Stimulated activated CD4-positive, alpha-beta T cell treated with anti-CD3 and anti-CD28 coated beads, Interleukin-4, amount 100 ng/mL, for 4 hours (primary cell): ENCODE measurements around the gene LRRC9.
A peak's percentile ranks its signal among the peaks of the same experiment; 100 is the strongest.
"Not testable (repeated sequence)": the region's sequence is repeated elsewhere in the genome, so short reads cannot be mapped to it uniquely, and the experiment has no call there.

ENCODE experiments used
- DNase-seq, 2 experiments: peaks; one replicate each; pipeline ENCODE4 v3.0.0-alpha.2; 2020

LRRC9 gene

DNA sequence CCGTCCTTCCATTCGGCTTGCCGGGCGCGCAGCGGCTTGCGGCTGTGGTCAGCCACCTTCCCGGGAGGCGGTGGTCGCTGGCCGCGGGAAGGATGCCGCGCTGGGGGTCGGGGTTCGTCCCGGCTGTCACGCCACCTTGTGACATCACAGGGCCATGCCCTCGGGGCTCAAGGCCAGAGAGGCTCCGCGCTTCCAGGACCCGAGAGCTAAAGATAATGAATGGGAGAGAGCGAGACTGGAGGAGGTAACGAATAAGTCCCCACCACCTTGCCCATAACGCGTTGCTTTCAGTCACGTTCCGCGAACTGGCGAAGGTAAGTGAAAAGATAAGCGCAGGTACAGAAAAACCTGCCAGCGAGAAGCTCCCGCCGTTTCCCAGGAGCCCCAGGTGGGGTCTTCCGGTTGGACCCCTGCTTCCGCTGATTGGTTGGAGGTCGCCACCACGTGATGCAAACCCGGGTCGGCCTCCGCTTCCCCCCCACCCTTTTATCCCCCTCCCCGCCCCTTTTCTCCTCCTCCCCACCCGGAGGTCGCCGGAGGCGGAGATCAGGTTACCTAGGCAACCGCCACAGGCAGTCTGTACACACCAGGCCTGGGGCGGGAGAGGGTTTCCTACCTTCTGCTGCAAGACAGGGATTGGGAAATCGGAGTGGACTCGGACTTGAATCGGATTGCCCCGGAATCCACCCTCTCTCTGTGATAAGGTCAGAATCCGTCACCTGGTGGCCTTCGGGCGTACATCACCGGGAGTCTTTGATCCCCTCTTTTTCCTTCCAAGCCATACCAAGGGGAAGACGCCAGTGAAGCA, at the start of gene LRRC9:
TSS of gene LRRC9 (plus strand) at position 575 of the 808 bp plus-strand sequence.
- peak; percentile 11 to 19 for DNase-seq

DNA sequence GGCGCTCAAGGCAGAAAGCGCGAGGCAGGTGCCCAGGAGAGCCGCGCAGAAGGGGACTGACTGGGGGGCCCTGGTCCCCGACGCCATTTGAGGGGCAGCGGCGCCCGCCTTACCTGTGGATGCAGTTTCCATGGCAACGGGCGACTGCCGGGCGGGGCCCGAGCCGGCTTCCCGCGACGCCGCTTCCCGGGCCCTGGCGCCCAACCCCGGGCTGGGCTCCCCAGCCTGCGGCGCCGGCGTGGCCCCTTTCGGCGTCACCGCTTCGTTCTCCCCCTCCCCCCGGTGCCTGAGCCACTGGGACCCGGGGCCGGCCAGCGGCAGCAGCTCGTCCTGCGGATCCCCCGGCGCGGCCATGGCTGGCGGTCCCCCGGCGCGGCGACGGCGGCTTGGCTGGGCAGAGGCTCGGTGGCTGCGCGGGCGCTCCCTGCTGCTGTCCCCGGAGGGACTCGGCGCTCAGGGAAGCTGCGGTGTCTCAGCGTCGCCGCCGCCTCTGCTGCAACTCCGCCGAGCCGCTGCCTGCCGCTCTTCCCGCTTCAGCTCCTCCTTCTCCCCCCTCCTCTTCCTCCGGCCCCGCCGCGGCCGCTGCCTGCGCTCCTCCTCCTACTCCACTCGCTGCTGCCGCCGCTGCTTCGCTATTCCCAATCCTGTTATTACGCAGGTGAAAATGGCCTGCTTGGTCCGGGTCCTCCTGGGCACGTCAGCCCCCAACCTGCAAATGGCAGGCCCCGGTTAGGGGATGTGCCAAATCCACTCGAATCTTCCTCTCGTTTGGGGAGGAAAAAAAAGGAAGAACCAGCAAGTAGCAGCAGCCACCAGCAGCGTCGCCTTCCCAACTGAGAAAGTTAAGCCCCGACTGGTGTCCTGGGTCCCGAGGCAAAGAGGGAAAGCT, 49.4 kb upstream of the LRRC9 start, which contains the start of gene RTN1:
TSS of gene RTN1 (minus strand) at position 500 of the 889 bp plus-strand sequence. CDS start at position 354, 146 bp downstream.
- DNase-seq = no peak

GRCh38 chr14:59871166-59871495, 48.8 kb upstream of the LRRC9 start:
- DNase-seq = no peak

DNA sequence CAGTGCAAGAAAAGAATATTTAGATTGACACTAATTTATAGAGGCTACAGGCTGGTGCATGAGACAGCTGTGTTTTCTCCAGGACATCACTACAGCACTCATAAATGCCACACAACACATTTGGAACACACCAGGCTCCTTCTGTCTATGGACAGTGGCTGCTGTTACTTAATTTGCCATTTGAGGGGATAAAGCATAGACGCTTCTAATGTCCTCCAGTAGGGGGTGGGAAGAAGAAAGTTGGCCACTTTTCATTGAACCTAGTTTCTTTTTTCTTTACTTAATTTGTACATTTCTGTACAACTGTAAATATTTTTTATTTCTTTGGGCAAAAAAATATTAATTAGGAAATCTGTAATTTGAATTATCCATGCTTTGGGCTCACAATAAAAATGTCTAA, 37.0 kb upstream of the LRRC9 start:
- DNase-seq = no peak

DNA sequence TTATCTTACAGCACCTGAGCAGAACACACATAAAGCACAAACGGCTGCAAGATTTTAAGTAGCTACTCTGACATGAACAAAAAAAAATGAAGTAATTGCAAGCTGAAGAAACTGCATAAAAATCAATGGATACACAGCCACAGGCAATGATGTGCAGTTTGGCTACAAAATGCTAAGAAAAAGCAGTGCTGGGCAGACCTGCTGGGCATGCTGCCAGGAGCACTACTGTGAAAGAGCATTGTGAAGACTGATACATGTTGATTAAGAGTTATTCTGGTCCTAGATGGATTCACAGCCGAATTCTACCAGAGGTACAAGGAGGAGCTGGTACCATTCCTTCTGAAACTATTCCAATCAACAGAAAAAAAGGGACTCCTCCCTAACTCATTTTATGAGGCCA, 29.3 kb upstream of the LRRC9 start:
- DNase-seq = no peak

- no peak for DNase-seq
These were observed 24.2 kb upstream of the LRRC9 start for GRCh38 chr14:59895721-59896120.

DNA sequence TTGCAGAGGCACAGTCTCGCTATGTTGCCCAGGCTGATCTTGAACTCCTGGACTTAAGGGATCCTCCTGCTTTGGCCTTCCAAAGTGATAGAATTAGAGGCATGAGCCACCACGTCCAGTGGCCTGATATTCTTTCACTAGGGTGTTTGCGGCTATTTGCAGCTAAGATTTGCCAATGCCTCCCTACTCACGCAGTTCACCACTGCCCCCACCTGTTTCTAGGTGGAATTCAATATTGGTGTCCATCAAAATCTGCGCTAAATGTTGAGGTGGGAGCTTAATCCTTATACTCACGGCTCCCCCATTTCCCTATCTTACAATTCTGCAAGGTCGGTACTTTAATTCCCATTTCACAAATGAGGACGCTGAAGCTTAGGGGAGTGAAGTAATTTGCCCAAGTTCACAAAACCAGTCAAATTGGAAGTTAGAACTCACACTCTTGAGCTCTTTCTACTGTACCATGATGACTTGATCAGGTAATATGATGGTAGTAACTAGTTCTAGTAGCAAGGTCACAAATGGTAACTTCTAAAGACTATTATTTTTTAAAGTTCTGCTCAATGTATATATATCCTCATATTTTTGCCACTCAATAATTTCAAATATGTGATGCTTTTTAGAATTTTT, 22.1 kb upstream of the LRRC9 start:
- no peak for DNase-seq

DNA sequence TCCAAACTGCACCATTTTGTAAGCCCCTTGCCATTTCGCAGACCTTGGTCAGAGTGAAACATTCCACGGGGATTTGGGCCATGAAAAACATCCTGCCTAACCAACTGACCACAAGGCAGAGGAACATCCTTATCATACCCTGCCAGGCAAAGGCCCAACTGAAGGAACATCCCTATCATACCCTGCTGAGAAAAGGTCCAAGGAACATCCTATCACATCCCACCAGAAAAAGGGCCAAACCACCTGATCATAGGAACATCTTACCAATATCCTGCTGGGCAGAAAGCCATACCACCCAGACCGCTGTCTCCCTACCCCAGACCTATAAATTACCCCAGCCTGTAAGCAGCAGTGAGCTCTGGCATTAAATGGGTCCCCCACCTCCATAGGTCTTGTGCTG, 19.4 kb upstream of the LRRC9 start:
- DNase-seq = no peak

- DNase-seq = no peak
These were observed 15.8 kb upstream of the LRRC9 start for GRCh38 chr14:59904184-59904583.

DNA sequence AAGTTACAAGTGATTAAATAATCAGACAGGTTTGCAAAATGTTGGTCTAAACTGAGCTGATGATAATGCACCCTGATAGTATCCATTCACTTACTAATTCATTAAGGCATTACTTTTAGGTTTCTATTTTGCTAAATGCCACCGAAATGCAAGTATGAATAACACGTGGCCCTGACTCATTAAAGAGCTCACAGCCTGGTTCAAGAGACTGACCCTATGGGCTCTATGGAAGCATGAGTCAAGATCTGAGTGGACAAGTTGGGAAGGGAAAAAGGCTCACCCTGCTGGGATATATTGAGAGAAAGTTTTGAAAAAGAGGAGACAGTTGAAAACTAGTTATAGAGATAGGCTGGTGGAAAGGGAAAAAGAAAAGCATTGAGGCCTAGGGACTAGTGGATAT, 14.8 kb upstream of the LRRC9 start:
- DNase-seq = no peak

- DNase-seq = no peak
These were observed 7.5 kb upstream of the LRRC9 start for GRCh38 chr14:59912443-59912842.

DNA sequence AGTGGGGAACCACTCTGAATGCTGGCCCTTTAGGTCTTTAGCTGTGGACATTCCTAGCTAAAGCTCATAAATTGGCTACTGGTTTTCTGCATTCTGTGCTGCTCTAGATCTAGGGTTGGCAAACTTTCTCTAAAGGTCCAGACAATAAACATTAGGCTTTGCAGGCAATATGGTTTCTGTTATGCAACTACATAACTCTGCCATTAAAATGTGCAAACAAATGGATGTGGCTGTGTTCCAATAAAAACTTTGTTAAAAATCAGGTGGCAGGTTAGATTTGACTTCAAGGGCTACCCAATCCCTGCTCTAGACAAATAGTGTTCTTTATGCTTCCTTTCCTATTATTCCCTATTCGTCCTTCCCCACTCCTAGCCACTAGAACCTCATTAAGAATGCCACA, 6.8 kb upstream of the LRRC9 start:
- no peak for DNase-seq

- no peak for DNase-seq
These were observed 947 bp upstream of the LRRC9 start for GRCh38 chr14:59918824-59919569.

DNA sequence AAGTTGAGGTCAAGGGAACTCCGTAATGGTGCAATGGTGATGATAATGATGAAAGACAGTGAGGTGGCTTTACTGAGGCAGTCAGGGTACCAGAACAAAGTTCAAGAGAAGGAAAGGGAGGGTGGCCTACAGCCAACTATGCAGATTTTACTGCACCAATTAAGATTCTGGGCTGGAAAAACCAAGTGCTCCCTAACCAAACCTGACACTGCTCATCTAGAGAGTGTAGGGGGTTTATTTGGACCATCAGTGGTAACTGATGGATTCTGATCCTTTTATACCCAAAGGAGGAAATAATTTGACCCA, 387 bp downstream of the LRRC9 start:
- no peak for DNase-seq

GRCh38 chr14:59925797-59926196, 5.9 kb downstream of the LRRC9 start:
- no peak for DNase-seq

GRCh38 chr14:59926534-59926933, 6.6 kb downstream of the LRRC9 start:
- DNase-seq = no peak

DNA sequence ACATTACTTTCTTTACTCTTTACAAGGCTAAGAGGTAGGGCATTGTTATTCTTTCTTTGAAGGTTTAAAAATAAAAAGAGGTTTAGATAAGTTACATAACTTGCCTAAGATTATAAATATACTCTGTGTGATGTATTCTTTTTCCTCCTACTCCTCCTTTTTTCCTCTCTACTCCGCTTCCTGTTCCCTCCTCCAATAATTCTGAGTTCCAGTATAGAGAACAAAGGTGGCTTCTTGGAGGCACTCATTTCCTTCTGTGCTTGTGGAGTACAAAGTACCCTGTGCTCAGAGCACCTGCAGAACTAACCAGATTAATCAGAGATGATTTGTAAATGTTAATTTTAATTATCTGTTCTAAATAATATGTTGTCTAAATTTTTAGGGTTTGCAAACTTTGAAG, 11.3 kb downstream of the LRRC9 start:
- DNase-seq = no peak

DNA sequence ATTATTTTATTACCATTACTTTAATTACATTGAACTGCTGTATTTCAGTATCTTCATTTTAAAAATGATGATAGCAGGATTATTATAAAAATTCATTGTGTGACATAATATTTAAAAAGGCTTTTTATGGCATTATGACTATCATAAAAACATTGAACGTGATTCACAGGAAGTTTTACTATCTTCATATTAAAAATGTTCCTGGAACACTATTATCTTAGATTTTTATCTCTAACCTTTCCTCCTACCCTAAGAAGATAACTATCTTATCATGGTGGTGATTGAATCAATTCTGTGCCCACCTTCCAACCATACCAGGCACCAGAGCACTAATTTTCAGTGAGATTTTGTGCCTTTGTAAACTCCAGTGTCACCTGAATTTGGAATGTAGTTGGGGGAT, 16.2 kb downstream of the LRRC9 start:
- DNase-seq = no peak

GRCh38 chr14:59939828-59940227, 19.9 kb downstream of the LRRC9 start:
- no peak for DNase-seq

DNA sequence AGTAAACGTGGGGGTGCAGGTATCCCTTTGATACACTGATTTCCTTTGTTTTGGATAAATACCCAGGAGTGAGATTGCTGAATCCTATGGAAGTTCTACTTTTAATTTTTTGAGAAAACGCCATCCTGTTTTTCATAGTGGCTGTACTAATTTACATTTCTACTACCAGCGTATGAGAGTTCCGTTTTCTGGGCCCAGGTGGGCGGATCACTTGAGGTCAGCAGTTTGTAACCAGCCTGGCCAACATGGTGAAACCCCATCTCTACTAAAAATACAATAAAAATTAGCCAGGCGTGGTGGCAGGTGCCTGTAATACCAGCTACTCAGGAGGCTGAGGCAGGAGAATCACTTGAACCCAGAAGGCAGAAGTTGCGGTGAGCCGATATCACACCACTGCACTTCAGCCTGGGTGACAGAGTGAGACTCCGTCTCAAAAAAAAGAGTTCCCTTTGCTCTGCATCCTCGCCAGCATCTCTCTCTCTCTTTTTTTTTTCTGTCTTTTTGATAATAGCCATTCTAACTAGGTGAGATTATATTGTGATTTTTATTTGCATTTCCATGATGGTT, 22.4 kb downstream of the LRRC9 start:
- DNase-seq = not testable (repeated sequence)

- DNase-seq = no peak
These were observed 25.0 kb downstream of the LRRC9 start for GRCh38 chr14:59944909-59945308.

GRCh38 chr14:59952141-59952540, 32.2 kb downstream of the LRRC9 start:
- not testable (repeated sequence) for DNase-seq

DNA sequence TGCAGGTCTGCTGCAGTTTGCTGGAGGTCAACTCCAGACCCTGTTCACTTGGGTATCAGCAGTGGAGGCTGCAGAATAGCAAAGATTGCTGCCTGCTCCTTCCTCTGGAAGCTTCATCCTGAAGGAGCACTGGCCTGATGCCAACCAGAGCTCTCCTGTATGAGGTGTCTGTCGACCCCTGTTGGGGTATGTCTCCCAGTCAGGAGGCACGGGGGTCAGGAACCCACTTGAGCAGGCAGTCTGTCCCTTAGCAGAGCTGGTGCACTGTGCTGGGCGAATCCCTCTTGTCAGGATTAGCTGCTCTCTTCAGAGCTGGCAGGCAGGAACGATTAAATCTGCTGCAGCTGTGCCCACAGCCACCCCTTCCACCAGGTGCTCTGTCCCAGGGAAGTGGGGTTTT, 37.9 kb downstream of the LRRC9 start:
- DNase-seq = not testable (repeated sequence)
